ENCODE measurements around the gene SLC12A3.

DNA sequence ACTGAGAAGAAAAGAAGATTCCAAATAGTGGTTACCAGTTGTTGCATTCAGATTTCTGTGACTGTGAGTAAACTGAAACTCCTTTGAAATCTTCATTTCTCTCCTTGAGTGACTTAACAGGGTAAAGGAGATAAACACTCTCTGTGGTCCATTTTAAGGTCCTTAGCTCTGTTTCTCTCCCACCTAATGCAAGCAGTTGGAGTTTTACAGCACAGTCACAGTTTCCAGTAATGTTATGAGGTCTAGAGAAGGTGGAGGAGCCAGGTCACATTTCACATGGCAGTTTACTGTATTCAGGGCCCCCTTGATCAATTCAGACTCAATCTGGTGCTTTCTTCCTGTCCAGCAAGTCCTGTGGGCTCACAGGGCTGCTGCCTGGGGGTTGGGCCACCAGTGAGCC is 32.2 kb upstream of the SLC12A3 start:
- TF ChIP-seq, protein P1, sequence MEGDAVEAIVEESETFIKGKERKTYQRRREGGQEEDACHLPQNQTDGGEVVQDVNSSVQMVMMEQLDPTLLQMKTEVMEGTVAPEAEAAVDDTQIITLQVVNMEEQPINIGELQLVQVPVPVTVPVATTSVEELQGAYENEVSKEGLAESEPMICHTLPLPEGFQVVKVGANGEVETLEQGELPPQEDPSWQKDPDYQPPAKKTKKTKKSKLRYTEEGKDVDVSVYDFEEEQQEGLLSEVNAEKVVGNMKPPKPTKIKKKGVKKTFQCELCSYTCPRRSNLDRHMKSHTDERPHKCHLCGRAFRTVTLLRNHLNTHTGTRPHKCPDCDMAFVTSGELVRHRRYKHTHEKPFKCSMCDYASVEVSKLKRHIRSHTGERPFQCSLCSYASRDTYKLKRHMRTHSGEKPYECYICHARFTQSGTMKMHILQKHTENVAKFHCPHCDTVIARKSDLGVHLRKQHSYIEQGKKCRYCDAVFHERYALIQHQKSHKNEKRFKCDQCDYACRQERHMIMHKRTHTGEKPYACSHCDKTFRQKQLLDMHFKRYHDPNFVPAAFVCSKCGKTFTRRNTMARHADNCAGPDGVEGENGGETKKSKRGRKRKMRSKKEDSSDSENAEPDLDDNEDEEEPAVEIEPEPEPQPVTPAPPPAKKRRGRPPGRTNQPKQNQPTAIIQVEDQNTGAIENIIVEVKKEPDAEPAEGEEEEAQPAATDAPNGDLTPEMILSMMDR (IDR thresholded peaks at IDR 0.05), result no peak
- no peak for TF ChIP-seq POLR2A (IDR thresholded peaks at IDR 0.05)
